Activated CD4-positive, alpha-beta memory T cell treated with anti-CD3 and anti-CD28 coated beads for 36 hours (primary cell): ENCODE measurements around the gene RELCH. TPM values are rescaled to one million over a fixed set of nuclear protein-coding genes. Genes with fewer than 3 reads are reported as not detected.

Experiments
- CTCF ChIA-PET: fragments of 350-600 bp; sonication (Branson Sonifier 250); formaldehyde crosslinking; loops from one replicate; lab custom pipeline; 2021; ENCODE audit warnings: antibody characterized with exemption, inconsistent platforms; lab: Charles Lee
- POLR2A ChIA-PET: fragments of 350-600 bp; sonication (Branson Sonifier 250); formaldehyde crosslinking; loops from one replicate; lab custom pipeline; 2021; ENCODE audit warnings: antibody characterized with exemption; lab: Charles Lee
- DNase-seq: peaks from one replicate; pipeline ENCODE4 v3.0.0-alpha.2; 2020
- H3K27ac Mint-ChIP-seq: one replicate; pipeline ENCODE4 v1.8.0; 2021; ENCODE audit warnings: mixed read lengths
- H3K27me3 Mint-ChIP-seq: one replicate; pipeline ENCODE4 v1.8.0; 2021; ENCODE audit warnings: mixed read lengths
- H3K36me3 Mint-ChIP-seq: one replicate; pipeline ENCODE4 v1.8.0; 2021; ENCODE audit warnings: mixed read lengths
- H3K4me1 Mint-ChIP-seq: one replicate; pipeline ENCODE4 v1.8.0; 2021; ENCODE audit warnings: low read depth, mixed read lengths
- H3K4me3 Mint-ChIP-seq: one replicate; pipeline ENCODE4 v1.8.0; 2021; ENCODE audit warnings: mild to moderate bottlenecking, mixed read lengths
- H3K9me3 Mint-ChIP-seq: one replicate; pipeline ENCODE4 v1.8.0; 2021; ENCODE audit warnings: mixed read lengths
- intact Hi-C: fragments of 100-400 bp; cut with micrococcal nuclease; formaldehyde crosslinking; loops from one replicate; pipeline ENCODE4 v1.15.1; 2023
- total RNA-seq, 2 experiments: library from RNA; stranded (reverse); gene quantifications; one replicate each; pipeline ENCODE4 v1.2.3, GENCODE V29; 2021

Gene RELCH
- total RNA-seq, 2 experiments from 2014 or later = 16.1 to 17.7 TPM

- intact Hi-C loops = loop anchor here (10.0 kb wide), 1 partner anchor 589 kb away; no protein-coding TSS in a partner anchor
- CTCF ChIA-PET = interaction anchor here (0.9 to 2.0 kb wide), 4 partner anchors 9 to 53 kb away, joined by 3 to 8 read pairs (median 6); partner anchors contain the start of genes PIGN and RELCH
- H3K27ac Mint-ChIP-seq = no peak overlapping the region
- H3K27me3 Mint-ChIP-seq = no peaks in the 10 kb centered on the region
- peaks cover 78% of the 10 kb centered on the region for H3K4me1 Mint-ChIP-seq
- no peak for DNase-seq
- peaks cover 16% of the 10 kb centered on the region for H3K36me3 Mint-ChIP-seq
- POLR2A ChIA-PET = interaction anchor here (0.9 kb wide), 1 partner anchor 9 kb away, joined by 3 read pairs; the partner anchor contains the start of genes PIGN and RELCH
- H3K4me3 Mint-ChIP-seq = no peak overlapping the region
- peaks cover 8% of the 10 kb centered on the region for H3K9me3 Mint-ChIP-seq
These were observed 9.0 kb downstream of the RELCH start for GRCh38 chr18:62196079-62196478.

- no peak for DNase-seq
- ChIA-PET POLR2A (interaction anchor here (0.9 kb wide), 1 partner anchor 10 kb away, joined by 3 read pairs; the partner anchor contains the start of genes PIGN and RELCH), CTCF (interaction anchor here (0.8 to 2.0 kb wide), 6 partner anchors 10 to 66 kb away, joined by 3 to 8 read pairs (median 4); partner anchors contain the start of genes PIGN and RELCH)
- peaks cover 8% of the 10 kb centered on the region for H3K36me3 Mint-ChIP-seq
- no peak overlapping the region for H3K27ac Mint-ChIP-seq
- H3K4me3 Mint-ChIP-seq = no peak overlapping the region
- H3K9me3 Mint-ChIP-seq = peaks cover 7% of the 10 kb centered on the region
- H3K27me3 Mint-ChIP-seq = no peaks in the 10 kb centered on the region
- peaks cover 69% of the 10 kb centered on the region for H3K4me1 Mint-ChIP-seq
- intact Hi-C loops = loop anchor here (10.0 kb wide), 1 partner anchor 588 kb away; no protein-coding TSS in a partner anchor
These were observed 9.9 kb downstream of the RELCH start for GRCh38 chr18:62196980-62197379.

GRCh38 chr18:62198259-62198658, 11.2 kb downstream of the RELCH start:
- intact Hi-C loops = loop anchor here (10.0 kb wide), 1 partner anchor 587 kb away; no protein-coding TSS in a partner anchor
- H3K27me3 Mint-ChIP-seq = no peaks in the 10 kb centered on the region
- no peak for DNase-seq
- H3K36me3 Mint-ChIP-seq = peaks cover 3% of the 10 kb centered on the region
- ChIA-PET POLR2A (interaction anchor here (2.3 kb wide), 1 partner anchor 11 kb away, joined by 9 read pairs; the partner anchor contains the start of genes PIGN and RELCH), CTCF (interaction anchor here (0.7 to 2.0 kb wide), 4 partner anchors 11 to 51 kb away, joined by 3 to 7 read pairs (median 4); partner anchors contain the start of genes PIGN and RELCH)
- no peak overlapping the region for H3K4me3 Mint-ChIP-seq
- peaks cover 56% of the 10 kb centered on the region for H3K4me1 Mint-ChIP-seq
- no peak overlapping the region for H3K27ac Mint-ChIP-seq
- no peaks in the 10 kb centered on the region for H3K9me3 Mint-ChIP-seq

- Mint-ChIP-seq H3K27ac (no peak overlapping the region), H3K36me3 (peaks cover 3% of the 10 kb centered on the region), H3K4me3 (no peak overlapping the region), H3K4me1 (peaks cover 47% of the 10 kb centered on the region), H3K27me3 (no peaks in the 10 kb centered on the region), H3K9me3 (no peaks in the 10 kb centered on the region)
- intact Hi-C loops = loop anchor here (1.0 to 10.0 kb wide), 2 partner anchors 11 to 585 kb away; no protein-coding TSS in a partner anchor
- ChIA-PET POLR2A (interaction anchor here (2.3 kb wide), 1 partner anchor 12 kb away, joined by 9 read pairs; the partner anchor contains the start of genes PIGN and RELCH), CTCF (interaction anchor here (1.2 kb wide), 2 partner anchors 48 to 50 kb away, joined by 5 to 7 read pairs; no protein-coding TSS in a partner anchor)
- DNase-seq = no peak
These were observed 12.6 kb downstream of the RELCH start for GRCh38 chr18:62199629-62200028.

- H3K4me3 Mint-ChIP-seq = no peak overlapping the region
- ChIA-PET CTCF (interaction anchor here (1.2 kb wide), 1 partner anchor 49 kb away, joined by 7 read pairs; no protein-coding TSS in a partner anchor), POLR2A (no interaction called here)
- peaks cover 47% of the 10 kb centered on the region for H3K4me1 Mint-ChIP-seq
- no peaks in the 10 kb centered on the region for H3K27me3 Mint-ChIP-seq
- H3K9me3 Mint-ChIP-seq = no peaks in the 10 kb centered on the region
- peaks cover 3% of the 10 kb centered on the region for H3K36me3 Mint-ChIP-seq
- no peak overlapping the region for H3K27ac Mint-ChIP-seq
- DNase-seq = no peak
- intact Hi-C loops = no loop called here
These were observed 13.3 kb downstream of the RELCH start for GRCh38 chr18:62200121-62200914.

GRCh38 chr18:62201870-62202269, 14.8 kb downstream of the RELCH start:
- H3K27me3 Mint-ChIP-seq = no peaks in the 10 kb centered on the region
- no peak overlapping the region for H3K27ac Mint-ChIP-seq
- H3K4me3 Mint-ChIP-seq = no peak overlapping the region
- ChIA-PET POLR2A (no interaction called here), CTCF (interaction anchor here (0.6 to 1.8 kb wide), 2 partner anchors 48 to 1182 kb away, joined by 3 to 7 read pairs; no protein-coding TSS in a partner anchor)
- DNase-seq = no peak
- H3K36me3 Mint-ChIP-seq = peaks cover 1% of the 10 kb centered on the region
- intact Hi-C loops = no loop called here
- H3K9me3 Mint-ChIP-seq = no peaks in the 10 kb centered on the region
- peaks cover 35% of the 10 kb centered on the region for H3K4me1 Mint-ChIP-seq

GRCh38 chr18:62205824-62206223, 18.8 kb downstream of the RELCH start:
- Mint-ChIP-seq H3K27me3 (no peaks in the 10 kb centered on the region), H3K4me3 (no peak overlapping the region), H3K4me1 (peaks cover 32% of the 10 kb centered on the region), H3K36me3 (peaks cover 3% of the 10 kb centered on the region), H3K27ac (no peak overlapping the region), H3K9me3 (no peaks in the 10 kb centered on the region)
- intact Hi-C loops = no loop called here
- CTCF ChIA-PET = interaction anchor here (1.6 kb wide), 1 partner anchor 42 kb away, joined by 4 read pairs; no protein-coding TSS in a partner anchor
- POLR2A ChIA-PET = no interaction called here
- DNase-seq = no peak

- Mint-ChIP-seq H3K27me3 (no peaks in the 10 kb centered on the region), H3K36me3 (peaks cover 5% of the 10 kb centered on the region), H3K9me3 (no peaks in the 10 kb centered on the region), H3K4me1 (peaks cover 32% of the 10 kb centered on the region), H3K27ac (no peak overlapping the region), H3K4me3 (no peak overlapping the region)
- ChIA-PET POLR2A (no interaction called here), CTCF (interaction anchor here (1.6 kb wide), 1 partner anchor 42 kb away, joined by 4 read pairs; no protein-coding TSS in a partner anchor)
- intact Hi-C loops = no loop called here
- DNase-seq = no peak
These were observed 19.5 kb downstream of the RELCH start for GRCh38 chr18:62206593-62206992.

- no peak overlapping the region for H3K27ac Mint-ChIP-seq
- H3K9me3 Mint-ChIP-seq = no peaks in the 10 kb centered on the region
- no peaks in the 10 kb centered on the region for H3K27me3 Mint-ChIP-seq
- intact Hi-C loops = no loop called here
- ChIA-PET POLR2A (no interaction called here), CTCF (interaction anchor here (1.6 kb wide), 1 partner anchor 40 kb away, joined by 5 read pairs; no protein-coding TSS in a partner anchor)
- H3K4me1 Mint-ChIP-seq = peaks cover 32% of the 10 kb centered on the region
- peaks cover 15% of the 10 kb centered on the region for H3K36me3 Mint-ChIP-seq
- no peak overlapping the region for H3K4me3 Mint-ChIP-seq
- no peak for DNase-seq
These were observed 22.0 kb downstream of the RELCH start for GRCh38 chr18:62209046-62209445.

GRCh38 chr18:62210138-62210537, 23.1 kb downstream of the RELCH start:
- Mint-ChIP-seq H3K27ac (no peak overlapping the region), H3K27me3 (no peaks in the 10 kb centered on the region), H3K36me3 (peaks cover 18% of the 10 kb centered on the region), H3K4me3 (no peak overlapping the region), H3K9me3 (no peaks in the 10 kb centered on the region), H3K4me1 (peaks cover 30% of the 10 kb centered on the region)
- intact Hi-C loops = no loop called here
- CTCF ChIA-PET = interaction anchor here (0.7 kb wide), 1 partner anchor 1196 kb away, joined by 4 read pairs; no protein-coding TSS in a partner anchor
- DNase-seq = no peak
- POLR2A ChIA-PET = no interaction called here

- DNase-seq = no peak
- ChIA-PET CTCF (no interaction called here), POLR2A (no interaction called here)
- intact Hi-C loops = no loop called here
- H3K36me3 Mint-ChIP-seq = peaks cover 21% of the 10 kb centered on the region
- H3K4me3 Mint-ChIP-seq = no peak overlapping the region
- H3K9me3 Mint-ChIP-seq = no peaks in the 10 kb centered on the region
- peaks cover 33% of the 10 kb centered on the region for H3K4me1 Mint-ChIP-seq
- H3K27ac Mint-ChIP-seq = no peak overlapping the region
- H3K27me3 Mint-ChIP-seq = no peaks in the 10 kb centered on the region
These were observed 24.3 kb downstream of the RELCH start for GRCh38 chr18:62211325-62211828.
